HAP-1 (cell line): ENCODE data around the gene FKBP10.
"Not testable (repeated sequence)": the region's sequence is repeated elsewhere in the genome, so short reads cannot be mapped to it uniquely, and the experiment has no call there.

ENCODE experiments used
- DNase-seq, 2 experiments: peaks; one replicate each; pipeline ENCODE4 v3.0.0-alpha.2; 2016 to 2020; ENCODE audit warnings: low spot score in 2 of 2
- H3K27me3 ChIP-seq: fragments of 250-450 bp; sonication (Bioruptor Pico); 2 replicates; pipeline ENCODE4 v1.5.1; 2020; ENCODE audit warnings: low read depth, mild to moderate bottlenecking, moderate library complexity
- H3K36me3 ChIP-seq: fragments of 250-450 bp; sonication (Bioruptor Pico); replicated peaks from 2 replicates; pipeline ENCODE4 v1.5.1; 2020; ENCODE audit warnings: mild to moderate bottlenecking
- H3K4me1 ChIP-seq: fragments of 250-450 bp; sonication (Bioruptor Pico); 2 replicates; pipeline ENCODE4 v1.5.1; 2020; ENCODE audit warnings: mild to moderate bottlenecking
- H3K4me3 ChIP-seq: fragments of 250-450 bp; sonication (Bioruptor Pico); 2 replicates; pipeline ENCODE4 v1.5.1; 2020; ENCODE audit warnings: mild to moderate bottlenecking, moderate library complexity
- H3K9me3 ChIP-seq: fragments of 250-450 bp; sonication (Bioruptor Pico); 2 replicates; pipeline ENCODE4 v1.5.1; 2020; ENCODE audit warnings: mild to moderate bottlenecking, moderate library complexity
- in situ Hi-C: fragments of 300-500 bp; cut with MboI; formaldehyde crosslinking; loops from 3 replicates; pipeline ENCODE4 v1.14.3; 2020; ENCODE audit warnings: low sequenced_read_pairs, inconsistent platforms, mixed read lengths

The FKBP10 gene

GRCh38 chr17:41775394-41776226 is 37.2 kb upstream of the FKBP10 start:
- Histone ChIP-seq H3K27me3 (no peaks in the 10 kb centered on the region), H3K4me3 (no peak overlapping the region), H3K36me3 (peaks cover 5% of the 10 kb centered on the region), H3K9me3 (no peaks in the 10 kb centered on the region), H3K4me1 (peaks cover 15% of the 10 kb centered on the region)
- DNase-seq = peak; percentile 63 to 76
- in situ Hi-C loops = no loop called here

GRCh38 chr17:41776262-41776900 is 36.4 kb upstream of the FKBP10 start:
- H3K4me1 ChIP-seq = peaks cover 15% of the 10 kb centered on the region
- H3K4me3 ChIP-seq, H3K36me3 ChIP-seq, H3K9me3 ChIP-seq, in situ Hi-C loops, H3K27me3 ChIP-seq: not testable (repeated sequence)
- DNase-seq = peak; percentile 36 to 52

- Histone ChIP-seq H3K9me3 (no peaks in the 10 kb centered on the region), H3K36me3 (no peaks in the 10 kb centered on the region), H3K27me3 (no peaks in the 10 kb centered on the region), H3K4me3 (no peak overlapping the region), H3K4me1 (peaks cover 15% of the 10 kb centered on the region)
- in situ Hi-C loops = no loop called here
- DNase-seq = no peak
Observed at GRCh38 chr17:41777157-41777573, 35.6 kb upstream of the FKBP10 start.

- in situ Hi-C loops = no loop called here
- no peaks in the 10 kb centered on the region for H3K36me3 ChIP-seq
- no peaks in the 10 kb centered on the region for H3K27me3 ChIP-seq
- DNase-seq = peak in 1 of 2 experiments; percentile 28
- H3K9me3 ChIP-seq = no peaks in the 10 kb centered on the region
- no peak overlapping the region for H3K4me3 ChIP-seq
- peaks cover 15% of the 10 kb centered on the region for H3K4me1 ChIP-seq
Observed at GRCh38 chr17:41777574-41778188, 35.1 kb upstream of the FKBP10 start.

- Histone ChIP-seq H3K4me1 (peaks cover 25% of the 10 kb centered on the region), H3K4me3 (no peak overlapping the region), H3K27me3 (no peaks in the 10 kb centered on the region), H3K36me3 (no peaks in the 10 kb centered on the region), H3K9me3 (no peaks in the 10 kb centered on the region)
- DNase-seq = no peak
- in situ Hi-C loops = no loop called here
Observed at GRCh38 chr17:41779954-41780353, 32.9 kb upstream of the FKBP10 start.

- in situ Hi-C loops = no loop called here
- Histone ChIP-seq H3K36me3 (no peaks in the 10 kb centered on the region), H3K27me3 (no peaks in the 10 kb centered on the region), H3K4me3 (no peak overlapping the region), H3K9me3 (no peaks in the 10 kb centered on the region), H3K4me1 (peaks cover 11% of the 10 kb centered on the region)
- DNase-seq = no peak
Observed at GRCh38 chr17:41781404-41782110, 31.2 kb upstream of the FKBP10 start.

GRCh38 chr17:41782142-41782541 is 30.7 kb upstream of the FKBP10 start:
- Histone ChIP-seq H3K4me3 (no peak overlapping the region), H3K36me3 (no peaks in the 10 kb centered on the region), H3K27me3 (peaks cover 2% of the 10 kb centered on the region; the same call in 1 of the 2 replicates), H3K4me1 (peaks cover 14% of the 10 kb centered on the region), H3K9me3 (no peaks in the 10 kb centered on the region)
- in situ Hi-C loops = no loop called here
- DNase-seq = no peak

GRCh38 chr17:41784207-41784744 is 28.5 kb upstream of the FKBP10 start:
- peaks cover 15% of the 10 kb centered on the region for H3K4me1 ChIP-seq
- H3K4me3 ChIP-seq = peak overlapping the region; percentile 64
- DNase-seq = peak; percentile 47 to 86
- no peaks in the 10 kb centered on the region for H3K9me3 ChIP-seq
- no peaks in the 10 kb centered on the region for H3K36me3 ChIP-seq
- in situ Hi-C loops = no loop called here
- H3K27me3 ChIP-seq = peaks cover 6% of the 10 kb centered on the region; the same call in 1 of the 2 replicates

- H3K27me3 ChIP-seq = peaks cover 6% of the 10 kb centered on the region; the same call in 1 of the 2 replicates
- H3K4me3 ChIP-seq = peak overlapping the region; percentile 64
- in situ Hi-C loops = no loop called here
- H3K4me1 ChIP-seq = peaks cover 15% of the 10 kb centered on the region
- no peaks in the 10 kb centered on the region for H3K36me3 ChIP-seq
- no peaks in the 10 kb centered on the region for H3K9me3 ChIP-seq
- peak; percentile 57 to 79 for DNase-seq
Observed at GRCh38 chr17:41785091-41785858, 27.5 kb upstream of the FKBP10 start.

GRCh38 chr17:41785859-41786226 is 27.0 kb upstream of the FKBP10 start:
- H3K9me3 ChIP-seq = no peaks in the 10 kb centered on the region
- H3K27me3 ChIP-seq = peaks cover 6% of the 10 kb centered on the region; the same call in 1 of the 2 replicates
- H3K4me1 ChIP-seq = peaks cover 15% of the 10 kb centered on the region
- peak in 1 of 2 experiments; percentile 57 for DNase-seq
- H3K36me3 ChIP-seq = no peaks in the 10 kb centered on the region
- H3K4me3 ChIP-seq = peak overlapping the region; percentile 64
- in situ Hi-C loops = no loop called here

GRCh38 chr17:41786227-41787020 is 26.4 kb upstream of the FKBP10 start, which contains the start of gene JUP:
Gene JUP (minus strand): TSS chr17:41786711. CDS start chr17:41771854, 14,857 bp downstream.
- peak within 1 kb of the TSS; percentile 64 for H3K4me3 ChIP-seq
- in situ Hi-C loops = no loop called here
- peak; percentile 98 to 100 for DNase-seq
- H3K4me1 ChIP-seq = peaks cover 15% of the 10 kb centered on the region
- H3K36me3 ChIP-seq = no peaks in the 10 kb centered on the region
- H3K27me3 ChIP-seq = peaks cover 6% of the 10 kb centered on the region; the same call in 1 of the 2 replicates
- no peaks in the 10 kb centered on the region for H3K9me3 ChIP-seq

- no peak overlapping the region for H3K4me3 ChIP-seq
- H3K4me1 ChIP-seq = peaks cover 15% of the 10 kb centered on the region
- no peaks in the 10 kb centered on the region for H3K36me3 ChIP-seq
- H3K9me3 ChIP-seq = no peaks in the 10 kb centered on the region
- H3K27me3 ChIP-seq = peaks cover 6% of the 10 kb centered on the region; the same call in 1 of the 2 replicates
- in situ Hi-C loops = no loop called here
- DNase-seq = no peak
Observed at GRCh38 chr17:41787021-41787418, 25.8 kb upstream of the FKBP10 start.
